T-helper 2 cell treated with Interferon-gamma antibody and Interleukin-4, amounts not matched to agents 5 μg/mL and 100 μg/mL, for 36 hours (primary cell): ENCODE measurements around the gene DOK5.
A peak's percentile ranks its signal among the peaks of the same experiment; 100 is the strongest.

ENCODE experiments used
- DNase-seq: peaks from one replicate; pipeline ENCODE4 v3.0.0; 2021; ENCODE audit warnings: low spot score
- H3K27ac Mint-ChIP-seq: one replicate; pipeline ENCODE4 v1.8.0; 2021; ENCODE audit warnings: mild to moderate bottlenecking, mixed read lengths
- H3K27me3 Mint-ChIP-seq: one replicate; pipeline ENCODE4 v1.8.0; 2021; ENCODE audit warnings: low read depth, mixed read lengths
- H3K36me3 Mint-ChIP-seq: one replicate; pipeline ENCODE4 v1.8.0; 2021; ENCODE audit warnings: low read depth, mixed read lengths
- H3K4me1 Mint-ChIP-seq: one replicate; pipeline ENCODE4 v1.8.0; 2021; ENCODE audit warnings: low read depth, mixed read lengths
- H3K4me3 Mint-ChIP-seq: one replicate; pipeline ENCODE4 v1.8.0; 2022; ENCODE audit warnings: mild to moderate bottlenecking, moderate library complexity, mixed read lengths
- H3K9me3 Mint-ChIP-seq: one replicate; pipeline ENCODE4 v1.8.0; 2021; ENCODE audit warnings: mixed read lengths

The DOK5 gene

DNA sequence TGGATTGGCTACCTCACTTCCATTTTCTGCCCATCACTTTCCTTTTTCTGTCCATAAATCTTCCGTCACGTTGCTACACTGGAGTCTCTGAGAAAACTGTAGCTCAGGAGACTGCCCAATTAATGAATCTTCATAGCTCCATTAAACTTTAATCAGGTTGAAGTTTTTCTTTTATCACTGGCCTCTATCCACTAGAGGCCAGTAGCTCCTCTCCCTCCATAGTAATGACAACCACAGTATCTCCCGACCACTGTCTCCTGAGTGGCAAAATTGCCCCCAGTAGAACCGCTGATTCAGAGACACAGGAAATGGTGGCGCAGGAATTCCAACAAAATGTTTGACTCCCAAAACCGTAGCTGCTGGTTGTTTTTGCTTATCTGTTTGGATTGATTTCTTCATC lies 18.4 kb upstream of the DOK5 start:
- H3K27ac Mint-ChIP-seq = no peak overlapping the region
- no peak for DNase-seq
- H3K27me3 Mint-ChIP-seq = no peaks in the 10 kb centered on the region
- no peak overlapping the region for H3K4me3 Mint-ChIP-seq
- H3K36me3 Mint-ChIP-seq = no peaks in the 10 kb centered on the region
- no peaks in the 10 kb centered on the region for H3K9me3 Mint-ChIP-seq
- H3K4me1 Mint-ChIP-seq = no peaks in the 10 kb centered on the region

GRCh38 chr20:54458219-54458618 lies 17.2 kb upstream of the DOK5 start:
- H3K27ac Mint-ChIP-seq = no peak overlapping the region
- DNase-seq = no peak
- H3K9me3 Mint-ChIP-seq = no peaks in the 10 kb centered on the region
- no peaks in the 10 kb centered on the region for H3K27me3 Mint-ChIP-seq
- no peaks in the 10 kb centered on the region for H3K4me1 Mint-ChIP-seq
- no peaks in the 10 kb centered on the region for H3K36me3 Mint-ChIP-seq
- no peak overlapping the region for H3K4me3 Mint-ChIP-seq

DNA sequence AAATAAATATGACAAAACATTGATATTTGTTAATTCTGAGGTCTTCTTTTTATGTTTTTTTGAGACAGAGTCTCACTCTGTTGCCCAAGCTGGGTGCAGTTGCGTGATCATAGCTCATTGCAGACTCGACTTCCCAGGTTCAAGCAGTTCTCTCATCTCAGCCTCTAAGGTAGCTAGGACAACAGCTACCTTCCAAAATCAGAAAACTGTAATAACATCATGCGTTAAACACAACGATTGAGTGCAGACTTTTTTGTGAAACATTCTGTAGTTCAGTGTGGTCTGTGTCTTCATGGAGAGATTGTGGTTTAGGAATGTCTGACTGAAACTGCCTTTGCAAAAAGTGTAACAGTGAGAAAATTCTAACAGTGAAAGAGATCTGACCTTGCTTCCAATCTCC lies 16.1 kb upstream of the DOK5 start:
- H3K36me3 Mint-ChIP-seq = no peaks in the 10 kb centered on the region
- H3K9me3 Mint-ChIP-seq = no peaks in the 10 kb centered on the region
- H3K27me3 Mint-ChIP-seq = no peaks in the 10 kb centered on the region
- DNase-seq = no peak
- no peaks in the 10 kb centered on the region for H3K4me1 Mint-ChIP-seq
- no peak overlapping the region for H3K4me3 Mint-ChIP-seq
- H3K27ac Mint-ChIP-seq = no peak overlapping the region

- H3K27ac Mint-ChIP-seq = no peak overlapping the region
- H3K9me3 Mint-ChIP-seq = no peaks in the 10 kb centered on the region
- no peak for DNase-seq
- no peak overlapping the region for H3K4me3 Mint-ChIP-seq
- H3K27me3 Mint-ChIP-seq = no peaks in the 10 kb centered on the region
- no peaks in the 10 kb centered on the region for H3K36me3 Mint-ChIP-seq
- H3K4me1 Mint-ChIP-seq = no peaks in the 10 kb centered on the region
Observed at GRCh38 chr20:54464003-54464402, 11.4 kb upstream of the DOK5 start.

GRCh38 chr20:54466127-54466526 lies 9.3 kb upstream of the DOK5 start:
- no peaks in the 10 kb centered on the region for H3K4me1 Mint-ChIP-seq
- DNase-seq = no peak
- no peak overlapping the region for H3K27ac Mint-ChIP-seq
- H3K36me3 Mint-ChIP-seq = no peaks in the 10 kb centered on the region
- H3K9me3 Mint-ChIP-seq = no peaks in the 10 kb centered on the region
- H3K27me3 Mint-ChIP-seq = no peaks in the 10 kb centered on the region
- H3K4me3 Mint-ChIP-seq = no peak overlapping the region

DNA sequence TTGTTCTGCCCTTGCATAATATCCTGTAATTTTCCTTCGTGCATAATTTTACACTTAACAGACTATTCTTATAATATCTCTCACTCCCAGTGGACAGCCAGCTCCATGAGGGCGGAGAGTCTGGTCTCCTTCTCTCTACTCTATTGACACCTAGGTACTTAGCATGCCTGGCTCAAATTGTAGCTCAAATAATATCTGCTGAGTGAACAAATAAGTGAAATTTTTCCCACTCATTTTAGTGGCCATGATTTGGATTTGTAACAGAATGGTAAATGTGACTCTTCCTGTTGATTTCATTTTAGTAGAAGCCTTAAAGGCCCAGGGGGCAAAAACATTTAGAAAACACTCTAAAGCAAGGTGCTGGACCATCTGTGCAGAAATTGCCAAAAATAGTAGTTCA lies 7.8 kb upstream of the DOK5 start:
- H3K36me3 Mint-ChIP-seq = no peaks in the 10 kb centered on the region
- no peak overlapping the region for H3K27ac Mint-ChIP-seq
- no peaks in the 10 kb centered on the region for H3K27me3 Mint-ChIP-seq
- no peak for DNase-seq
- H3K9me3 Mint-ChIP-seq = no peaks in the 10 kb centered on the region
- H3K4me3 Mint-ChIP-seq = no peak overlapping the region
- no peaks in the 10 kb centered on the region for H3K4me1 Mint-ChIP-seq

- no peaks in the 10 kb centered on the region for H3K4me1 Mint-ChIP-seq
- no peaks in the 10 kb centered on the region for H3K27me3 Mint-ChIP-seq
- no peak overlapping the region for H3K4me3 Mint-ChIP-seq
- no peak for DNase-seq
- no peaks in the 10 kb centered on the region for H3K36me3 Mint-ChIP-seq
- no peaks in the 10 kb centered on the region for H3K9me3 Mint-ChIP-seq
- H3K27ac Mint-ChIP-seq = no peak overlapping the region
Observed at GRCh38 chr20:54468082-54468481, 7.3 kb upstream of the DOK5 start.

GRCh38 chr20:54469293-54469692 lies 6.1 kb upstream of the DOK5 start:
- no peak for DNase-seq
- Mint-ChIP-seq H3K9me3 (no peaks in the 10 kb centered on the region), H3K4me3 (no peak overlapping the region), H3K4me1 (no peaks in the 10 kb centered on the region), H3K27ac (no peak overlapping the region), H3K36me3 (no peaks in the 10 kb centered on the region), H3K27me3 (peaks cover 6% of the 10 kb centered on the region)

- no peaks in the 10 kb centered on the region for H3K9me3 Mint-ChIP-seq
- no peak for DNase-seq
- peaks cover 2% of the 10 kb centered on the region for H3K36me3 Mint-ChIP-seq
- H3K4me3 Mint-ChIP-seq = no peak overlapping the region
- H3K27ac Mint-ChIP-seq = no peak overlapping the region
- peaks cover 13% of the 10 kb centered on the region for H3K27me3 Mint-ChIP-seq
- H3K4me1 Mint-ChIP-seq = no peaks in the 10 kb centered on the region
Observed at GRCh38 chr20:54469952-54470351, 5.4 kb upstream of the DOK5 start.

GRCh38 chr20:54470697-54471096 lies 4.7 kb upstream of the DOK5 start:
- Mint-ChIP-seq H3K27ac (no peak overlapping the region), H3K36me3 (peaks cover 2% of the 10 kb centered on the region), H3K4me3 (no peak overlapping the region), H3K27me3 (peaks cover 14% of the 10 kb centered on the region), H3K9me3 (no peaks in the 10 kb centered on the region), H3K4me1 (no peaks in the 10 kb centered on the region)
- DNase-seq = no peak

DNA sequence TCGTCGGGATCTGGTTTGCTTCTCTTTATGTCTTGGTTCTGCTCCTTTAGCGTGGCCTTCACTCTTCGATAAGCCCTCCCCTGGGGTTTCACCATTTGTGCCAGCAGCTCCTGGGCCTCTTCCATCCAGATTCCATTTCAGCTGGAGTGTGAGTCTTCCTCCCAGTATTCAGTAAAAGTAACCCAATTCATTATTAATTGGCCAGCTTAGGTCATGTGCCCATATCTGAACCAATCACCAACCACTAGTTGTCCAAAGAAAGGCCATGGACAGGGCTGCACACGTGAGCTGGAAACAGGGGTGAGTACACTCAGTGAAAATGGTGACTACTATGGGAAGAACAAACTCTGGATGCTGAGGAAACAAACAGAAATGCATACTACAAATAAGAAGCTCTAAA lies 2.8 kb upstream of the DOK5 start:
- peaks cover 33% of the 10 kb centered on the region for H3K27me3 Mint-ChIP-seq
- H3K36me3 Mint-ChIP-seq = peaks cover 2% of the 10 kb centered on the region
- no peak overlapping the region for H3K4me3 Mint-ChIP-seq
- DNase-seq = no peak
- no peak overlapping the region for H3K27ac Mint-ChIP-seq
- H3K4me1 Mint-ChIP-seq = no peaks in the 10 kb centered on the region
- H3K9me3 Mint-ChIP-seq = no peaks in the 10 kb centered on the region

DNA sequence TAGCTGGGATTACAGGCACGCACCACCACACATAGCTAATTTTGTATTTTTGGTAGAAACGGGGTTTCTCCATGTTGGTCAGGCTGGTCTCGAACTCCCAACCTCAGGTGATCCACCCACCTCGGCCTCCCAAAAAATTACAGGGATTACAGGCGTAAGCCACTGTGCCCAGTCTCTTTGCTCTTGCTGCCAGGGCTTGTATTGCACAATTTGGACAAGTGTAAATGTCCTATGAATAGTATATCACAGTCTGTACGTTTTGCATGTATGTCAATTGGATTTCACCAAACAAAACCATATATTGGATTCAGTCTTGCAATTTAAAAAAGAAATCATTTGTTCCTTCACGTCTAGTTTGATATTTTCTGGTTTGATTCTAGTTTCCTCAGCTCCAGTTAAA lies 2.1 kb upstream of the DOK5 start:
- DNase-seq = no peak
- Mint-ChIP-seq H3K27ac (no peak overlapping the region), H3K4me3 (no peak overlapping the region)

GRCh38 chr20:54474046-54474445 lies 1.3 kb upstream of the DOK5 start:
- Mint-ChIP-seq H3K4me3 (no peak overlapping the region), H3K36me3 (peaks cover 2% of the 10 kb centered on the region), H3K9me3 (no peaks in the 10 kb centered on the region), H3K4me1 (no peaks in the 10 kb centered on the region), H3K27me3 (peaks cover 35% of the 10 kb centered on the region), H3K27ac (no peak overlapping the region)
- no peak for DNase-seq

More for the DNA sequence above, 2.1 kb upstream of the DOK5 start:
- H3K9me3 Mint-ChIP-seq = no peaks in the 10 kb centered on the region
- H3K27me3 Mint-ChIP-seq = peaks cover 35% of the 10 kb centered on the region
- no peaks in the 10 kb centered on the region for H3K4me1 Mint-ChIP-seq
- peaks cover 2% of the 10 kb centered on the region for H3K36me3 Mint-ChIP-seq

GRCh38 chr20:54474866-54475265 lies 527 bp upstream of the DOK5 start:
- H3K4me1 Mint-ChIP-seq = peaks cover 3% of the 10 kb centered on the region
- H3K36me3 Mint-ChIP-seq = peaks cover 2% of the 10 kb centered on the region
- no peak for DNase-seq
- peaks cover 35% of the 10 kb centered on the region for H3K27me3 Mint-ChIP-seq
- no peak overlapping the region for H3K27ac Mint-ChIP-seq
- peak overlapping the region; percentile 49 for H3K4me3 Mint-ChIP-seq
- no peaks in the 10 kb centered on the region for H3K9me3 Mint-ChIP-seq

DNA sequence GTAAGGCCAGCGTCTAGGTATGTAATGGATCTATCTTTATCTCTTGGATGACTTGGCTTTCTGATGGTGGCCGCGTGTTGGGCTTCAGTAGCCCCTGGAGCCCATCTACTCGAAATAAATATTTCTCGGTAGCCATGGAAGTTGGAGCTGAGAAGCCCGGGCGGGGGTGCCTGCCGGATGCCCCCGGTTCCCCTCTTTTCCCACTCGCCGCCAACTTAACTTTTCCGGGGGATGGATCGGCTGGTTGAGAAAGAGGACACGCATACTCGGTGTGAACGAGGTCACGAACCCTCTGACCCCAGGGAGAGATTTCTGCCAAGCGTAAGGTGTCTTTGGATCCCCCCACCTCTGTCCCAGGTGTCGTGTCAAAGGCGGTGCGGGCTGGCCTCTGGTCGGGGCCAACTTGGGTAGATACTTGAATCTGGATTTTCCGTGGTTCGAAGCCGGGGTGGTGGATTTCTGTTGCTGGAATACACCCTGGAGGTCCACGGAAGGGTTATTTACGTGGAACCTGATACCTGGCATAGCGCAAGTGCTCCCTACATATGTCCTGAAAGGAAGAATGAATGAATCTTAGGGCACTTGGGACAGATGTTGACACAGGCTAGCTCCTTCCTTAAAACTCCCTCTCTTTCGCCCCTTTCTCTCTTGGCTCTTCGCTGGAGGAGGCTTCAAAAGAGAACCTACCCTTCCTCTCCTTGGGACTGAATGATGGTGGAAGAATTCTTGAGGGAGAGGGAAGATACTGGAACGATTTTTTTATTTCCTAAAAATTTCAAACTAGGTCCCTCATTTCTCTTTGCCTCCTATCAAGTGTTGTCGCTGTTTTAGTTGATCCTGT lies 996 bp downstream of the DOK5 start:
- H3K27me3 Mint-ChIP-seq = peaks cover 35% of the 10 kb centered on the region
- H3K4me1 Mint-ChIP-seq = peaks cover 4% of the 10 kb centered on the region
- no peaks in the 10 kb centered on the region for H3K9me3 Mint-ChIP-seq
- peak overlapping the region; percentile 52 for H3K4me3 Mint-ChIP-seq
- H3K36me3 Mint-ChIP-seq = peaks cover 2% of the 10 kb centered on the region
- no peak overlapping the region for H3K27ac Mint-ChIP-seq
- DNase-seq = no peak
